Neural progenitor cell (in vitro differentiated cells): ENCODE results near the gene CST3. TPM values are rescaled to one million over a fixed set of nuclear protein-coding genes. Genes with fewer than 3 reads are reported as not detected.
"Not testable (repeated sequence)": the region's sequence is repeated elsewhere in the genome, so short reads cannot be mapped to it uniquely, and the experiment has no call there.

Experiments
- DNase-seq: peaks from one replicate; pipeline ENCODE4 v3.0.0-alpha.2; 2016; ENCODE audit warnings: low spot score
- H2AFZ ChIP-seq: fragments of 200-600 bp; sonication (generic); replicated peaks from 2 replicates; pipeline ENCODE4 v1.6.1; 2016; ENCODE audit warnings: antibody characterized with exemption
- H3F3A ChIP-seq: fragments of 200-600 bp; sonication (generic); 2 replicates; pipeline ENCODE4 v1.6.1; 2016; ENCODE audit warnings: antibody characterized with exemption, low read depth
- H3K27ac ChIP-seq: fragments of 200-600 bp; sonication (generic); 2 replicates; pipeline ENCODE4 v1.5.1; 2016; ENCODE audit warnings: mild to moderate bottlenecking
- H3K27me3 ChIP-seq: fragments of 200-600 bp; sonication (generic); 2 replicates; pipeline ENCODE4 v1.6.1; 2016; ENCODE audit warnings: mild to moderate bottlenecking, moderate library complexity
- H3K36me3 ChIP-seq: fragments of 200-600 bp; sonication (generic); 2 replicates; pipeline ENCODE4 v1.5.1; 2016
- H3K4me1 ChIP-seq: fragments of 200-600 bp; sonication (generic); 2 replicates; pipeline ENCODE4 v1.6.1; 2016; ENCODE audit warnings: mixed run types
- H3K4me2 ChIP-seq: fragments of 200-600 bp; sonication (generic); 2 replicates; pipeline ENCODE4 v1.6.1; 2016
- H3K4me3 ChIP-seq: fragments of 200-600 bp; sonication (generic); 2 replicates; pipeline ENCODE4 v1.5.1; 2016
- H3K79me2 ChIP-seq: fragments of 200-600 bp; sonication (generic); 2 replicates; pipeline ENCODE4 v1.6.1; 2016; ENCODE audit warnings: low read depth
- H3K9ac ChIP-seq: fragments of 200-600 bp; sonication (generic); 2 replicates; pipeline ENCODE4 v1.6.1; 2016
- H3K9me3 ChIP-seq: fragments of 200-600 bp; sonication (generic); 2 replicates; pipeline ENCODE4 v1.5.1; 2016; ENCODE audit warnings: low read depth
- H4K20me1 ChIP-seq: fragments of 200-600 bp; sonication (generic); 2 replicates; pipeline ENCODE4 v1.6.1; 2016; ENCODE audit warnings: low read depth
- H3K27ac Mint-ChIP-seq: 3 replicates; pipeline ENCODE4 v1.8.0; 2021; ENCODE audit warnings: mixed read lengths
- H3K27me3 Mint-ChIP-seq: 2 replicates; pipeline ENCODE4 v1.8.0; 2022; ENCODE audit warnings: low read depth, mild to moderate bottlenecking, inconsistent platforms, moderate library complexity, mixed read lengths; ENCODE audit not compliant: insufficient read depth
- H3K36me3 Mint-ChIP-seq: 3 replicates; pipeline ENCODE4 v1.8.0; 2021; ENCODE audit warnings: mixed read lengths
- H3K4me1 Mint-ChIP-seq: 3 replicates; pipeline ENCODE4 v1.8.0; 2021; ENCODE audit warnings: mixed read lengths
- H3K4me3 Mint-ChIP-seq: 3 replicates; pipeline ENCODE4 v1.8.0; 2021; ENCODE audit warnings: mild to moderate bottlenecking, moderate library complexity, mixed read lengths
- H3K9me3 Mint-ChIP-seq: 3 replicates; pipeline ENCODE4 v1.8.0; 2020; ENCODE audit warnings: mixed read lengths
- EZH2 ChIP-seq: fragments of 200-600 bp; sonication (generic); IDR thresholded peaks from 2 replicates; pipeline ENCODE4 v1.6.1; 2017; ENCODE audit warnings: antibody characterized with exemption, mild to moderate bottlenecking, moderate library complexity
- EZH2phosphoT487 ChIP-seq: fragments of 200-600 bp; sonication (generic); IDR thresholded peaks from 2 replicates; pipeline ENCODE4 v1.6.1; 2017; ENCODE audit warnings: antibody characterized with exemption
- total RNA-seq: library from RNA; depleted of rRNA; stranded (reverse); fragments of >200 nt; gene quantifications from 2 replicates; pipeline ENCODE4 v1.2.3, GENCODE V29; 2015; ENCODE audit warnings: low replicate concordance
- TF ChIP-seq, protein P1 (sequence below): fragments of 200-600 bp; sonication (generic); IDR thresholded peaks from 2 replicates; pipeline ENCODE4 v1.5.1; 2017; ENCODE audit warnings: antibody characterized with exemption, mild to moderate bottlenecking

CST3 gene
- total RNA-seq, 1 donor from 2014 or later: 20.8 TPM

DNA sequence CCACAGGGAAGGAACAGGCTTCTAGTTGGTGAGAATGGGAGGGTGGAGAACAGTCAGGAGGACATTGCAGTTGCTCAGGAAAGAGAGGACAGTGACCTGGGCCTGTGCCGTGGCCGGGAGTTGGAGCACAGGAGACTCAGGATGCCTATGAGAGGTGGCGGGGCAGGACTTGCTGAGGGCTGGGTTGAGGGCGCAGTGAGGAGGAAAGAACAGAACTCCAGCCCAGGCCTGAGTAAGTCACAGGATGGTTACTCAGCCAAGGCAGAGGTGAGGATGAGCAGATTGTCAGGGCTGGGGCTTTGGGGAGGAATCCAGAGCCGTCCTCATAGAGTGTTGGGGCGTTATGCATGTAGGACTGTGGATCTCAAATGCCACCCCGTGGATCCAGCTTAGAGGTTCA, 29.9 kb upstream of the CST3 start:
- H3K4me1 ChIP-seq: no peaks in the 10 kb centered on the region
- H3K27ac ChIP-seq: no peak overlapping the region
- H3K27me3 ChIP-seq: no peaks in the 10 kb centered on the region
- H4K20me1 ChIP-seq: no peaks in the 10 kb centered on the region
- H3K9ac ChIP-seq: no peak overlapping the region
- no peaks in the 10 kb centered on the region for H3K9me3 ChIP-seq
- Mint-ChIP-seq H3K9me3 (no peaks in the 10 kb centered on the region), H3K4me1 (peaks cover 3% of the 10 kb centered on the region), H3K27me3 (peaks cover 2% of the 10 kb centered on the region), H3K27ac (no peak overlapping the region), H3K36me3 (no peaks in the 10 kb centered on the region), H3K4me3 (no peak overlapping the region)
- no peaks in the 10 kb centered on the region for H3F3A ChIP-seq
- no peaks in the 10 kb centered on the region for H3K36me3 ChIP-seq
- no peak for TF ChIP-seq EZH2
- TF ChIP-seq, protein P1, sequence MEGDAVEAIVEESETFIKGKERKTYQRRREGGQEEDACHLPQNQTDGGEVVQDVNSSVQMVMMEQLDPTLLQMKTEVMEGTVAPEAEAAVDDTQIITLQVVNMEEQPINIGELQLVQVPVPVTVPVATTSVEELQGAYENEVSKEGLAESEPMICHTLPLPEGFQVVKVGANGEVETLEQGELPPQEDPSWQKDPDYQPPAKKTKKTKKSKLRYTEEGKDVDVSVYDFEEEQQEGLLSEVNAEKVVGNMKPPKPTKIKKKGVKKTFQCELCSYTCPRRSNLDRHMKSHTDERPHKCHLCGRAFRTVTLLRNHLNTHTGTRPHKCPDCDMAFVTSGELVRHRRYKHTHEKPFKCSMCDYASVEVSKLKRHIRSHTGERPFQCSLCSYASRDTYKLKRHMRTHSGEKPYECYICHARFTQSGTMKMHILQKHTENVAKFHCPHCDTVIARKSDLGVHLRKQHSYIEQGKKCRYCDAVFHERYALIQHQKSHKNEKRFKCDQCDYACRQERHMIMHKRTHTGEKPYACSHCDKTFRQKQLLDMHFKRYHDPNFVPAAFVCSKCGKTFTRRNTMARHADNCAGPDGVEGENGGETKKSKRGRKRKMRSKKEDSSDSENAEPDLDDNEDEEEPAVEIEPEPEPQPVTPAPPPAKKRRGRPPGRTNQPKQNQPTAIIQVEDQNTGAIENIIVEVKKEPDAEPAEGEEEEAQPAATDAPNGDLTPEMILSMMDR: no peak
- no peak for TF ChIP-seq EZH2phosphoT487
- no peak for DNase-seq
- H3K4me3 ChIP-seq: no peak overlapping the region
- no peak overlapping the region for H3K4me2 ChIP-seq
- no peaks in the 10 kb centered on the region for H3K79me2 ChIP-seq
- H2AFZ ChIP-seq: no peak overlapping the region

DNA sequence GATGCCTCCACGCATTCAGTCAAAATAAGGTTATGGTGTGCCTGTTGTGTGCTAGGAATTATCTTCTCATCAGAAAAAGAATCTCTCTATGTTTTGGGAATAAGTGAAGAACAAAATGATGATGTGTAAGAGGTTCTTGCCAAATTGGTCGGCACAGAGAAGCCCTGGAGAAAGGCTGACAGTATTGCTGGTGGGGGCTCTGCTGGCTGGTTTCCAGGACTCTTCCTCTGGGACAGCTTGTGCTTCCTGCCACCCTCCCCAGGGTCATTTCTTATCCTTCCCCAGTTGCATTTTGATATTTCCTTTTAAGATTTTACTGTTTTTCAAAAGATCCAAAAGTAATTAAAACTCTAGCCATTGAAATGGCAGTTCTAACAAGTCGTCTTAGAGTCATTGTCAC, 28.9 kb upstream of the CST3 start:
- H3K27me3 Mint-ChIP-seq: peaks cover under 1% of the 10 kb centered on the region
- no peaks in the 10 kb centered on the region for H3F3A ChIP-seq
- no peaks in the 10 kb centered on the region for H3K4me1 ChIP-seq
- H3K27ac ChIP-seq: no peak overlapping the region
- peaks cover 3% of the 10 kb centered on the region for H3K4me1 Mint-ChIP-seq
- no peaks in the 10 kb centered on the region for H3K9me3 Mint-ChIP-seq
- H3K4me2 ChIP-seq: no peak overlapping the region
- TF ChIP-seq, protein P1: no peak
- TF ChIP-seq EZH2phosphoT487 (no peak), EZH2 (no peak)
- H3K4me3 Mint-ChIP-seq: no peak overlapping the region
- no peaks in the 10 kb centered on the region for H3K79me2 ChIP-seq
- no peaks in the 10 kb centered on the region for H3K36me3 ChIP-seq
- H3K9me3 ChIP-seq: no peaks in the 10 kb centered on the region
- DNase-seq: no peak
- no peak overlapping the region for H2AFZ ChIP-seq
- H4K20me1 ChIP-seq: no peaks in the 10 kb centered on the region
- no peaks in the 10 kb centered on the region for H3K27me3 ChIP-seq
- no peak overlapping the region for H3K9ac ChIP-seq
- no peak overlapping the region for H3K4me3 ChIP-seq
- H3K36me3 Mint-ChIP-seq: no peaks in the 10 kb centered on the region
- H3K27ac Mint-ChIP-seq: no peak overlapping the region

DNA sequence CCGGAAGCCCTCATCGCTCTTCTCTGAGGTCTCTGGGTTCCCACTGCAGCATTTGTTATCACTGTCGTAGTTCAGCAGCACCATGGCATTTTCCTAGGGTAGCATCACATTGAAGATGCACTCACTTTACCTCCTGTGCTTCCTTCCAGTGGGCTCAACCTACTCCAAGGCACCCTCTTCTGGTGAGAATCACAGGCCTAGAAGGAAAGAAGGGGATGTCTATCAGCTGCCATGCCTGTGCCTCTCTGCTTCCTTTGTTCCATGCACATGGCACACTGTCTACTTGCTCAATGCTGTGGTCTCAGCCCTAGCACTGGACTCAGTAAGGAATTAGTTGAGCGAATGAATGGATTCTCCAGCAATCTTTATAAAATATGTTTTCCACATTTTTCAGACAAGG, 28.4 kb upstream of the CST3 start:
- H3K4me2 ChIP-seq: no peak overlapping the region
- no peak overlapping the region for H3K4me3 ChIP-seq
- H3K27me3 ChIP-seq: no peaks in the 10 kb centered on the region
- DNase-seq: no peak
- TF ChIP-seq, protein P1: peak; percentile 16
- no peak for TF ChIP-seq EZH2phosphoT487
- H3F3A ChIP-seq: no peaks in the 10 kb centered on the region
- Mint-ChIP-seq H3K4me3 (no peak overlapping the region), H3K27ac (no peak overlapping the region), H3K27me3 (no peaks in the 10 kb centered on the region), H3K4me1 (peaks cover 3% of the 10 kb centered on the region), H3K9me3 (no peaks in the 10 kb centered on the region), H3K36me3 (no peaks in the 10 kb centered on the region)
- no peak overlapping the region for H2AFZ ChIP-seq
- H3K4me1 ChIP-seq: no peaks in the 10 kb centered on the region
- no peak overlapping the region for H3K27ac ChIP-seq
- H3K9ac ChIP-seq: no peak overlapping the region
- no peaks in the 10 kb centered on the region for H3K9me3 ChIP-seq
- no peaks in the 10 kb centered on the region for H3K36me3 ChIP-seq
- H4K20me1 ChIP-seq: no peaks in the 10 kb centered on the region
- no peaks in the 10 kb centered on the region for H3K79me2 ChIP-seq

DNA sequence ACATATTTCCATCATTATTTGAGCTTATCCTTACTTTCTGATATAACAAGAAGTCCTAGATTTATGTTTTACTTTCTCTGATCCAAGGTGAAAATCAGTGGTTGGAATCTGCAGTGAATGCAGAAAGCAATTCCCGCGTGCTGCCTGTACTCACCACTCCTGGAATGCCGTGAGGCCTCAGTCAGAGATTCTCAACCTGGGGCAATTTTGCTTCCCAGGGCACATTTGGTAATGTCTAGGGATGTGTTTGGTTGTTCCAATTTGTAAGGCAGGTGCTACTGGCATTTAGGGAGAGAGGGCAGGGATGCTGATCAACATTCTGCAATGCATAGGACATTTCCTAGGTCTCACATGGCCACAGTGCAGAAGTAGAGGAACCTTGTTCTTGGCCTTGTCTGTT, 27.2 kb upstream of the CST3 start:
- H3K9ac ChIP-seq: no peak overlapping the region
- H3K9me3 Mint-ChIP-seq: no peaks in the 10 kb centered on the region
- no peaks in the 10 kb centered on the region for H3K9me3 ChIP-seq
- H3K27ac ChIP-seq: no peak overlapping the region
- no peaks in the 10 kb centered on the region for H3K36me3 ChIP-seq
- no peaks in the 10 kb centered on the region for H3K27me3 ChIP-seq
- no peak for TF ChIP-seq EZH2phosphoT487
- no peaks in the 10 kb centered on the region for H3F3A ChIP-seq
- no peak overlapping the region for H3K4me2 ChIP-seq
- no peaks in the 10 kb centered on the region for H3K27me3 Mint-ChIP-seq
- H3K4me1 Mint-ChIP-seq: peaks cover 5% of the 10 kb centered on the region
- H3K27ac Mint-ChIP-seq: no peak overlapping the region
- no peak overlapping the region for H3K4me3 Mint-ChIP-seq
- no peak overlapping the region for H3K4me3 ChIP-seq
- H3K4me1 ChIP-seq: no peaks in the 10 kb centered on the region
- no peaks in the 10 kb centered on the region for H4K20me1 ChIP-seq
- H3K79me2 ChIP-seq: no peaks in the 10 kb centered on the region
- no peaks in the 10 kb centered on the region for H3K36me3 Mint-ChIP-seq
- no peak overlapping the region for H2AFZ ChIP-seq
- DNase-seq: no peak

DNA sequence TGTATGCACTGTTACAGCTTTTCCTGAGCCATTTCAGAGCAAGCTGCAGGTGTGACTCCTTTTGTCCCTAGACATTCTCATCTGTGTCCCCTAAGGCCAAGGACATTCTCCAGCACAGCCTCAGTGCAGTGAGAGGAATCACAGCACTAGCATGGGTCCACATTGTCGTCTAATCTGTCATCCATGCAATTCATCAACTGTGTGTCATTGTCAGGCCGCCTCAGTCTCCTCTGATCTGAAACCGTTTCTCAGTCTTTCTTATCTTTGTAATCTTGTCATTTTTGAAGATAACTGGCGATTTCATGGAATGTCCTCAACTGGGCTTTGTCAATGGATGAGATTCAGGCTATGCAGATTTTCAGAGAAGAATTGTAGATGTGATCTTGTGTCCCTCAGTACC, 26.3 kb upstream of the CST3 start:
- H3K4me3 ChIP-seq, H3K4me3 Mint-ChIP-seq, H3K9me3 Mint-ChIP-seq, H3K36me3 Mint-ChIP-seq, H3K4me2 ChIP-seq, H3K27ac ChIP-seq, H3F3A ChIP-seq, H4K20me1 ChIP-seq, DNase-seq, H3K9me3 ChIP-seq, H3K4me1 Mint-ChIP-seq, H3K4me1 ChIP-seq, H3K79me2 ChIP-seq, H3K36me3 ChIP-seq, H3K27me3 ChIP-seq, H2AFZ ChIP-seq, H3K27me3 Mint-ChIP-seq, H3K27ac Mint-ChIP-seq, H3K9ac ChIP-seq: not testable (repeated sequence)
